ENCODE measurements around the gene PATJ.

- TF ChIP-seq CTCF (IDR thresholded peaks at IDR 0.05; ENCODE audit: poor library complexity) = no peak
- TF ChIP-seq EZH2 (IDR thresholded peaks at IDR 0.05; ENCODE audit: borderline replicate concordance) = no peak
- TF ChIP-seq EZH2phosphoT487 (IDR thresholded peaks at IDR 0.05; ENCODE audit: low read depth, severe bottlenecking, unreplicated experiment) = no peak
These were observed 295.0 kb downstream of the PATJ start for GRCh38 chr1:62037274-62037673.

Data from hepatocyte (in vitro differentiated cells).